Activated CD4-positive, alpha-beta T cell treated with anti-CD3 and anti-CD28 coated beads for 36 hours (primary cell): Measurements from ENCODE around the gene MAN1C1. TPM values are rescaled to one million over a fixed set of nuclear protein-coding genes. Genes with fewer than 3 reads are reported as not detected.
A peak's percentile ranks its signal among the peaks of the same experiment; 100 is the strongest.

ENCODE experiments used
- ATAC-seq: fragments of 200-7000 bp; cut with Tn5 transposase; one replicate; pipeline ENCODE4 v1.10.0; 2021; ENCODE audit warnings: mild to moderate bottlenecking, moderate library complexity
- CTCF ChIA-PET: fragments of 350-600 bp; sonication (Branson Sonifier 250); formaldehyde crosslinking; loops from one replicate; lab custom pipeline; 2021; ENCODE audit warnings: antibody characterized with exemption; lab: Charles Lee
- POLR2A ChIA-PET: fragments of 350-600 bp; sonication (Branson Sonifier 250); formaldehyde crosslinking; loops from one replicate; lab custom pipeline; 2021; ENCODE audit warnings: antibody characterized with exemption, inconsistent platforms; lab: Charles Lee
- DNase-seq: peaks from one replicate; pipeline ENCODE4 v3.0.0-alpha.2; 2020
- H3K27ac Mint-ChIP-seq: one replicate; pipeline ENCODE4 v1.8.0; 2021; ENCODE audit warnings: mixed read lengths
- H3K27me3 Mint-ChIP-seq: one replicate; pipeline ENCODE4 v1.8.0; 2021; ENCODE audit warnings: mixed read lengths
- H3K36me3 Mint-ChIP-seq: one replicate; pipeline ENCODE4 v1.8.0; 2021; ENCODE audit warnings: low read depth, mixed read lengths
- H3K4me1 Mint-ChIP-seq: one replicate; pipeline ENCODE4 v1.8.0; 2021; ENCODE audit warnings: mixed read lengths
- H3K4me3 Mint-ChIP-seq: one replicate; pipeline ENCODE4 v1.8.0; 2021; ENCODE audit warnings: mild to moderate bottlenecking, moderate library complexity, mixed read lengths
- H3K9me3 Mint-ChIP-seq: one replicate; pipeline ENCODE4 v1.8.0; 2021; ENCODE audit warnings: low read depth, mixed read lengths
- intact Hi-C, 2 experiments: fragments of 100-400 bp; cut with DNase I in 1 of 2; cut with micrococcal nuclease in 1 of 2; formaldehyde crosslinking; loops; one replicate each; pipeline versions ENCODE4 v1.14.2 to v1.15.1; 2022 to 2024; cut with DNase I, micrococcal nuclease
- total RNA-seq, 2 experiments: library from RNA; stranded (reverse); gene quantifications; one replicate each; pipeline ENCODE4 v1.2.3, GENCODE V29; 2021

Gene MAN1C1
- total RNA-seq, 2 experiments from 2014 or later = 10.0 to 10.1 TPM

- Mint-ChIP-seq H3K27ac (no peak overlapping the region), H3K9me3 (no peaks in the 10 kb centered on the region), H3K4me3 (no peak overlapping the region), H3K4me1 (peaks cover 58% of the 10 kb centered on the region), H3K27me3 (no peaks in the 10 kb centered on the region), H3K36me3 (peaks cover 2% of the 10 kb centered on the region)
- ChIA-PET CTCF (interaction anchor here (0.6 to 0.8 kb wide), 2 partner anchors 28 to 47 kb away, joined by 3 to 4 read pairs; no protein-coding TSS in a partner anchor), POLR2A (no interaction called here)
- intact Hi-C loops = no loop called here
- no peak for ATAC-seq
- DNase-seq = no peak
Observed at GRCh38 chr1:25647863-25648262, 31.3 kb downstream of the MAN1C1 start.

GRCh38 chr1:25648681-25649440 is 32.3 kb downstream of the MAN1C1 start:
- POLR2A ChIA-PET = no interaction called here
- intact Hi-C loops = no loop called here
- H3K27ac Mint-ChIP-seq = peak overlapping the region; percentile 11
- no peaks in the 10 kb centered on the region for H3K9me3 Mint-ChIP-seq
- ATAC-seq (peak; percentile 44), DNase-seq (no peak)
- CTCF ChIA-PET = no interaction called here
- H3K27me3 Mint-ChIP-seq = no peaks in the 10 kb centered on the region
- peaks cover 54% of the 10 kb centered on the region for H3K4me1 Mint-ChIP-seq
- peaks cover 2% of the 10 kb centered on the region for H3K36me3 Mint-ChIP-seq
- H3K4me3 Mint-ChIP-seq = no peak overlapping the region

- Mint-ChIP-seq H3K4me3 (no peak overlapping the region), H3K27ac (peak overlapping the region; percentile 25), H3K4me1 (peaks cover 47% of the 10 kb centered on the region), H3K36me3 (peaks cover 3% of the 10 kb centered on the region), H3K27me3 (no peaks in the 10 kb centered on the region), H3K9me3 (no peaks in the 10 kb centered on the region)
- ATAC-seq = no peak
- DNase-seq = no peak
- ChIA-PET POLR2A (no interaction called here), CTCF (interaction anchor here (1.3 to 1.6 kb wide), 3 partner anchors 7 to 19 kb away, joined by 3 to 6 read pairs (median 4); no protein-coding TSS in a partner anchor)
- intact Hi-C loops = no loop called here
Observed at GRCh38 chr1:25649505-25650288, 33.1 kb downstream of the MAN1C1 start.

GRCh38 chr1:25650289-25650576 is 33.6 kb downstream of the MAN1C1 start:
- Mint-ChIP-seq H3K9me3 (no peaks in the 10 kb centered on the region), H3K4me3 (no peak overlapping the region), H3K27me3 (no peaks in the 10 kb centered on the region), H3K4me1 (peaks cover 43% of the 10 kb centered on the region), H3K27ac (no peak overlapping the region), H3K36me3 (peaks cover 3% of the 10 kb centered on the region)
- ChIA-PET POLR2A (no interaction called here), CTCF (interaction anchor here (1.3 to 1.6 kb wide), 3 partner anchors 8 to 19 kb away, joined by 3 to 6 read pairs (median 4); no protein-coding TSS in a partner anchor)
- intact Hi-C loops = no loop called here
- DNase-seq (no peak), ATAC-seq (no peak)

- Mint-ChIP-seq H3K27me3 (no peaks in the 10 kb centered on the region), H3K9me3 (no peaks in the 10 kb centered on the region), H3K4me1 (peaks cover 40% of the 10 kb centered on the region), H3K27ac (no peak overlapping the region), H3K4me3 (no peak overlapping the region), H3K36me3 (peaks cover 3% of the 10 kb centered on the region)
- DNase-seq (no peak), ATAC-seq (no peak)
- POLR2A ChIA-PET = interaction anchor here (0.5 kb wide), 1 partner anchor 27 kb away, joined by 3 read pairs; no protein-coding TSS in a partner anchor
- CTCF ChIA-PET = interaction anchor here (1.1 to 1.6 kb wide), 3 partner anchors 9 to 32 kb away, joined by 3 to 6 read pairs (median 4); no protein-coding TSS in a partner anchor
- intact Hi-C loops = no loop called here
Observed at GRCh38 chr1:25651036-25651640, 34.5 kb downstream of the MAN1C1 start.

- no peaks in the 10 kb centered on the region for H3K27me3 Mint-ChIP-seq
- H3K27ac Mint-ChIP-seq = no peak overlapping the region
- ChIA-PET CTCF (interaction anchor here (0.5 to 1.6 kb wide), 4 partner anchors 10 to 46 kb away, joined by 3 to 7 read pairs (median 4); no protein-coding TSS in a partner anchor), POLR2A (no interaction called here)
- intact Hi-C loops = no loop called here
- no peak overlapping the region for H3K4me3 Mint-ChIP-seq
- ATAC-seq = no peak
- H3K36me3 Mint-ChIP-seq = peaks cover 4% of the 10 kb centered on the region
- H3K4me1 Mint-ChIP-seq = peaks cover 39% of the 10 kb centered on the region
- DNase-seq = no peak
- no peaks in the 10 kb centered on the region for H3K9me3 Mint-ChIP-seq
Observed at GRCh38 chr1:25651824-25652741, 35.5 kb downstream of the MAN1C1 start.

GRCh38 chr1:25653558-25653957 is 37.0 kb downstream of the MAN1C1 start:
- ChIA-PET POLR2A (interaction anchor here (1.4 kb wide), 1 partner anchor 11 kb away, joined by 7 read pairs; no protein-coding TSS in a partner anchor), CTCF (interaction anchor here (0.7 to 1.3 kb wide), 2 partner anchors 21 to 35 kb away, joined by 3 to 7 read pairs; no protein-coding TSS in a partner anchor)
- no peak for ATAC-seq
- no peaks in the 10 kb centered on the region for H3K27me3 Mint-ChIP-seq
- no peak overlapping the region for H3K4me3 Mint-ChIP-seq
- peaks cover 4% of the 10 kb centered on the region for H3K36me3 Mint-ChIP-seq
- H3K27ac Mint-ChIP-seq = no peak overlapping the region
- intact Hi-C loops = no loop called here
- peaks cover 38% of the 10 kb centered on the region for H3K4me1 Mint-ChIP-seq
- no peak for DNase-seq
- no peaks in the 10 kb centered on the region for H3K9me3 Mint-ChIP-seq

GRCh38 chr1:25654109-25654660 is 37.6 kb downstream of the MAN1C1 start:
- DNase-seq = no peak
- ATAC-seq = no peak
- Mint-ChIP-seq H3K27ac (no peak overlapping the region), H3K9me3 (no peaks in the 10 kb centered on the region), H3K4me3 (no peak overlapping the region), H3K27me3 (no peaks in the 10 kb centered on the region), H3K4me1 (peaks cover 35% of the 10 kb centered on the region), H3K36me3 (peaks cover 4% of the 10 kb centered on the region)
- ChIA-PET CTCF (interaction anchor here (0.5 to 1.3 kb wide), 4 partner anchors 21 to 142 kb away, joined by 3 to 5 read pairs (median 3); no protein-coding TSS in a partner anchor), POLR2A (interaction anchor here (0.7 to 1.4 kb wide), 2 partner anchors 12 to 56 kb away, joined by 3 to 7 read pairs; no protein-coding TSS in a partner anchor)
- intact Hi-C loops = no loop called here

GRCh38 chr1:25657121-25657882 is 40.7 kb downstream of the MAN1C1 start:
- Mint-ChIP-seq H3K36me3 (peaks cover 4% of the 10 kb centered on the region), H3K4me1 (peaks cover 34% of the 10 kb centered on the region), H3K27me3 (no peaks in the 10 kb centered on the region), H3K27ac (no peak overlapping the region), H3K4me3 (no peak overlapping the region), H3K9me3 (no peaks in the 10 kb centered on the region)
- ChIA-PET CTCF (interaction anchor here (0.6 to 0.9 kb wide), 3 partner anchors 30 to 746 kb away, joined by 3 read pairs; no protein-coding TSS in a partner anchor), POLR2A (no interaction called here)
- ATAC-seq (no peak), DNase-seq (no peak)
- intact Hi-C loops = no loop called here
